BE2C (cell line): ENCODE data around the gene DDA1.

Experiments used
- DNase-seq: peaks from one replicate; pipeline ENCODE4 v3.0.0-alpha.2; 2020
- H3K27me3 ChIP-seq: fragments of 250-450 bp; sonication (Bioruptor Pico); 2 replicates; pipeline ENCODE4 v1.5.1; 2020; ENCODE audit warnings: mild to moderate bottlenecking
- H3K36me3 ChIP-seq: fragments of 250-450 bp; sonication (Bioruptor Pico); 2 replicates; pipeline ENCODE4 v1.5.1; 2020; ENCODE audit warnings: mild to moderate bottlenecking
- H3K4me1 ChIP-seq: fragments of 250-450 bp; sonication (Bioruptor Pico); 2 replicates; pipeline ENCODE4 v1.5.1; 2020
- H3K4me3 ChIP-seq: 2 replicates; pipeline ENCODE4 v1.5.1; 2011; ENCODE audit warnings: low read depth, low read length
- H3K9me3 ChIP-seq: fragments of 250-450 bp; sonication (Bioruptor Pico); 2 replicates; pipeline ENCODE4 v1.5.1; 2020
- TF ChIP-seq, protein P1 (sequence below): IDR thresholded peaks from 2 replicates; pipeline ENCODE4 v1.5.1; 2012; ENCODE audit warnings: mild to moderate bottlenecking, low read depth, low read length

DDA1 gene

DNA sequence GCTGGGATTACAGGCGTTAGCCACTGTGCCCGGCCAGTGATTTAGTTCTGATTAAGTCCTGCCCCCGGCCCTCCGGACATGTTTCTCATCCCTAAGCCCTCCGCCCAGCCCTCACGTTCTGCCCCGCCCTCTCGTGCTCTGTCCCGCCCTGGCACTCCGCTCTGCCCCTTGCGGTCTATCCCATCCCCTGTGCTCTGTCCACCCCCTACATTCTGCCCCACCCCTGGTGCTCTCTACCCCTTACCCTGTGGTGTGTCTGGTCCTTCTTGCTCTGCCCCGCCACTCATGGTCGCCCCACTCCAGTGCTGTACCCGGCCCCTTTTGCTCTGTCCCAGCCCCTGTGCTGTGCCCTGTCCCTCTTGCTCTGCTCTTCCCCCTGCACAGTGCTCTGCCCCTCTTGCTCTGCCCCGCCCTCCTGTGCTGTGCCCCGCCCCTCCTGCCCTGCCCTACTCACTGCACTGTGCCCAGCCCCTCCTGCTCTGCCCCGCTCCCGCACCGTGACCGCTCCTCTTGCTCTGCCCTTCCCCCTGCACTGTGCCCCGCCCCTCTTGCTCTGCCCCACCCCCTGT, 31.0 kb downstream of the DDA1 start:
- H3K4me3 ChIP-seq = no peak overlapping the region
- H3K4me1 ChIP-seq = no peaks in the 10 kb centered on the region
- no peaks in the 10 kb centered on the region; the same call in 1 of the 2 replicates for H3K36me3 ChIP-seq
- no peaks in the 10 kb centered on the region for H3K27me3 ChIP-seq
- DNase-seq = no peak
- H3K9me3 ChIP-seq = no peaks in the 10 kb centered on the region
- TF ChIP-seq, protein P1, sequence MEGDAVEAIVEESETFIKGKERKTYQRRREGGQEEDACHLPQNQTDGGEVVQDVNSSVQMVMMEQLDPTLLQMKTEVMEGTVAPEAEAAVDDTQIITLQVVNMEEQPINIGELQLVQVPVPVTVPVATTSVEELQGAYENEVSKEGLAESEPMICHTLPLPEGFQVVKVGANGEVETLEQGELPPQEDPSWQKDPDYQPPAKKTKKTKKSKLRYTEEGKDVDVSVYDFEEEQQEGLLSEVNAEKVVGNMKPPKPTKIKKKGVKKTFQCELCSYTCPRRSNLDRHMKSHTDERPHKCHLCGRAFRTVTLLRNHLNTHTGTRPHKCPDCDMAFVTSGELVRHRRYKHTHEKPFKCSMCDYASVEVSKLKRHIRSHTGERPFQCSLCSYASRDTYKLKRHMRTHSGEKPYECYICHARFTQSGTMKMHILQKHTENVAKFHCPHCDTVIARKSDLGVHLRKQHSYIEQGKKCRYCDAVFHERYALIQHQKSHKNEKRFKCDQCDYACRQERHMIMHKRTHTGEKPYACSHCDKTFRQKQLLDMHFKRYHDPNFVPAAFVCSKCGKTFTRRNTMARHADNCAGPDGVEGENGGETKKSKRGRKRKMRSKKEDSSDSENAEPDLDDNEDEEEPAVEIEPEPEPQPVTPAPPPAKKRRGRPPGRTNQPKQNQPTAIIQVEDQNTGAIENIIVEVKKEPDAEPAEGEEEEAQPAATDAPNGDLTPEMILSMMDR = no peak

DNA sequence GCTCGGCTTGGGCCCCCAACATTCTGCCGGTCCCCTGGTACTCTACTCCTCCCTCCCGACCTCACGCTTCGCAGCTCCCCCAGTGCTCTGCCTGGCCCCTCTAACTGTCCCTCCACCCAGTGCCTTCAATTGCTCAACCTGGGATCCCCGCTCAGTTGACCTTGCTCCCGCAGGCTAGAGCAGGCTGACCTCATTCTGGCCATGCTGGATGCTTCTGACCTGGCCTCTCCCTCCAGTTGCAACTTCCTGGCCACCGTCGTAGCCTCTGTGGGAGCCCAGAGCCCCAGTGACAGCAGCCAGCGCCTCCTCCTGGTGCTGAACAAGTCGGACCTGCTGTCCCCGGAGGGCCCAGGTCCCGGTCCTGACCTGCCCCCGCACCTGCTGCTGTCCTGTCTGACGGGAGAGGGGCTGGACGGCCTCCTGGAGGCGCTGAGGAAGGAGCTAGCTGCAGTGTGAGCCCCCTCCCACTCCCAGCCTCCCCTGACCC, 31.6 kb downstream of the DDA1 start:
- Histone ChIP-seq H3K36me3 (no peaks in the 10 kb centered on the region; the same call in 1 of the 2 replicates), H3K4me3 (no peak overlapping the region), H3K27me3 (no peaks in the 10 kb centered on the region), H3K4me1 (no peaks in the 10 kb centered on the region), H3K9me3 (no peaks in the 10 kb centered on the region)
- DNase-seq = no peak
- TF ChIP-seq, protein P1 = no peak

DNA sequence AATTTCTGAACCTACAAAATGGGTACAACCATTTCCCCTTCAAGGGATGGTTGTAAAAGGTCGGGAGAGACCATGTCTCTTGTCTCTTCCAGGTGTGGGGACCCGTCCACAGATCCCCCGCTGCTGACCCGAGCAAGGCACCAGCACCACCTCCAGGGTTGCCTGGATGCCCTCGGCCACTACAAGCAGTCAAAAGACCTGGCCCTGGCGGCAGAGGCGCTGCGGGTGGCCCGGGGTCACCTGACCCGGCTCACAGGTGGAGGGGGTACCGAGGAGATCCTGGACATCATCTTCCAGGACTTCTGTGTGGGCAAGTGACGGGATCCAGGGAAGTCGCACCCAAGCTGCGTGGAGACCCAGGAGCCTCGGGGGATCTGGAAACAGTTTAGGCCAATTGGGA, 32.0 kb downstream of the DDA1 start:
- Histone ChIP-seq H3K36me3 (no peaks in the 10 kb centered on the region; the same call in 1 of the 2 replicates), H3K27me3 (no peaks in the 10 kb centered on the region), H3K4me3 (no peak overlapping the region), H3K9me3 (no peaks in the 10 kb centered on the region), H3K4me1 (no peaks in the 10 kb centered on the region)
- TF ChIP-seq, protein P1 = no peak
- DNase-seq = no peak

DNA sequence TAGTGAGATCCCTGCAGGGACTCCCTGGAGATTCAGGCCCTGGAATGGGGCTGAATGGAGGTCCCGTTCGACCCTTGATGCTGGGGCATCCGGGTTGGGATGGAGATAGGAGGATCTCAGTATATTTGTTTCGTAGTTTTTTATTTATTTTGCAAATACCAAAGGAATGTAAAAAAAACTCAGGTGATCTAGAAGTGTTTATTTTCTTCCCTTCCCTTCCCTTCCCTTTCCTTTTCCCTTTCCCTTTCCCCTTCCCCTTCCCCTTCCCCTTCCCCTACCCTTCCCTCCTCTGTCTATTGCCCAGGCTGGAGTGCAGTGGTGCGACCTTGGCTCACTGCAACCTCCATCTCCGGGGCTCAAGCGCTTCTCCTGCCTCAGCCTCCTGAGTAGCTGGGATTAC, 32.5 kb downstream of the DDA1 start:
- no peak overlapping the region for H3K4me3 ChIP-seq
- no peaks in the 10 kb centered on the region; the same call in 1 of the 2 replicates for H3K36me3 ChIP-seq
- TF ChIP-seq, protein P1 = no peak
- no peaks in the 10 kb centered on the region for H3K4me1 ChIP-seq
- H3K9me3 ChIP-seq = no peaks in the 10 kb centered on the region
- no peak for DNase-seq
- no peaks in the 10 kb centered on the region for H3K27me3 ChIP-seq

DNA sequence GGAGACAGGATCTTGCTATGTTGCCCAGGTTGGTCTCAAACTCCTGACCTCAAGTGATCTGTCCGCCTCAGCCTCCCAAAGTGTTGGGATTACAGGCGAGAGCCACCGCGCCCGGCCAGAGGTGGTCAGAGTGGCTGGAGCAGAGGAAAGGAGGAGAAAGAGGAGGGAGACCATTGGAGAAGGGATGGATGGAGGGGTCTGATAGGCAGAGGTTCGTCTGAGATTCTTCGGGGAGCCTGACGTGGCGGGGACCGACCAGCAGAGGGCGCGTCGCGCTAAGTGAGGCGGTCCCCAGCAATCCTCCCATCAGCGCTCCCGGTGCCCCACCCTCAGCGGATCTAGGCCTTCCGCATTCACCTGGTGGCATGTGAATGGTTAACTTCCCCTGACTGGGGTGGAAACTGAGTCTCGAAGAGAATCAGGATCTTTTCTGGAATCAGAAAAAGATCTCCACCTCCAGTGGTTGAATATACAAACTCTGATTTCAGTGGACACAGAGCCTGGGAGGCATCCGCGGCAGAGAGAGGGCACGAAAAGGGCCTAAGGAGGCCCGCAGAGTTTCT, 36.8 kb downstream of the DDA1 start:
- no peaks in the 10 kb centered on the region; the same call in 1 of the 2 replicates for H3K36me3 ChIP-seq
- H3K4me3 ChIP-seq = no peak overlapping the region
- TF ChIP-seq, protein P1 = peak; percentile 87
- no peaks in the 10 kb centered on the region for H3K4me1 ChIP-seq
- H3K9me3 ChIP-seq = no peaks in the 10 kb centered on the region
- peak; percentile 78 for DNase-seq
- no peaks in the 10 kb centered on the region for H3K27me3 ChIP-seq

DNA sequence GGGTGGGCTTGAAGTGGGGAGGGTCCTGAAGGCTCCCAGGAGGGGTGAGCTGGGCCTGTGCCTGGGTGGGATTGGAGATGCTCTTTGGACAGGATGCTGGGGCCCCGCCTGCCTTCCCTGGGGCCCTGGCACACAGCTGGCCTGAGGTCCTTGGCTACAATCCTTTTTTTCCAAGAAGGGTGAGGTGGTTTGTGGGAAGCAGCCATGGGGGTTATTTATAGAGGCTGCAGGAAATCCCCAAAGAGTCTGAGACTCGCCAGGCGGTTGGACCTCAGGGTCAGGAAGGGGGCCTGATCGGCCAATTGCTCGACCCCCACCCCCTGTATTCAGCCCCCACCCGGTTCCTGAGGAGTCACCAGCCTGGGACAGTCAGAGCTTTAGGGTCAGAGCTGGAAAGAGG, 38.0 kb downstream of the DDA1 start:
- H3K9me3 ChIP-seq = no peaks in the 10 kb centered on the region
- TF ChIP-seq, protein P1 = no peak
- H3K4me1 ChIP-seq = no peaks in the 10 kb centered on the region
- no peak for DNase-seq
- H3K36me3 ChIP-seq = no peaks in the 10 kb centered on the region
- H3K4me3 ChIP-seq = no peak overlapping the region
- H3K27me3 ChIP-seq = no peaks in the 10 kb centered on the region
